Measurements from ENCODE around the gene ZNF33B.

GRCh38 chr10:42594246-42594650 lies 44.1 kb downstream of the ZNF33B start:
- no peak for TF ChIP-seq CTCF (IDR thresholded peaks at IDR 0.05)
- no peak for TF ChIP-seq POLR2A (IDR thresholded peaks at IDR 0.05)
